ENCODE results near the gene NDST1.

DNA sequence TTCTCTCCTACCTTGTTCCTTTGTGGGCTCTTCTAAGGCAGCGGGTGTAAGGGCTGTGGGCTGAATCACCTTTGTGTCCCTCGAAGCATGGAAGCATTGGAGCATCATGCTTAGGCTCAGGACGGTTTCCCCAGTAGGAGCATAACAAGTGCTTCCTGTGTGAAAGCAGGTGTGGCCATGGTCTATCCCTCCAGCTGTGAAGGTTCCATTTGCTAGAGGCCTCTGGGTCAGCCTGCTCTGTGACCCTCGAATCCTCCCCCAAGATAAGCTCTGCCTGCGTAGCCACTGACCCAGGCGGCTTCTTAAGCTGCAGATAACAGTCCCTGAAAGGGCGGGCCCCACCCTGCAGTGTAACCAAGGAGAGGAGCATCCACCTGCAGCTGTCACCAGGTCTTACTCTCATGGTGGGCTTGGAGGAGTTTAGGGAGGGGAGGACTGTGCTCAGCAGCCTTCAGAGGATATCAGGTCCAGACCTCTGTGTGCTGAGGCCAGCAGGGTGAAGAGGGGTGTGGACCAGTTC is 8.4 kb upstream of the NDST1 start:
- no peak for TF ChIP-seq POLR2A (IDR thresholded peaks at IDR 0.05)
- TF ChIP-seq, protein P1, sequence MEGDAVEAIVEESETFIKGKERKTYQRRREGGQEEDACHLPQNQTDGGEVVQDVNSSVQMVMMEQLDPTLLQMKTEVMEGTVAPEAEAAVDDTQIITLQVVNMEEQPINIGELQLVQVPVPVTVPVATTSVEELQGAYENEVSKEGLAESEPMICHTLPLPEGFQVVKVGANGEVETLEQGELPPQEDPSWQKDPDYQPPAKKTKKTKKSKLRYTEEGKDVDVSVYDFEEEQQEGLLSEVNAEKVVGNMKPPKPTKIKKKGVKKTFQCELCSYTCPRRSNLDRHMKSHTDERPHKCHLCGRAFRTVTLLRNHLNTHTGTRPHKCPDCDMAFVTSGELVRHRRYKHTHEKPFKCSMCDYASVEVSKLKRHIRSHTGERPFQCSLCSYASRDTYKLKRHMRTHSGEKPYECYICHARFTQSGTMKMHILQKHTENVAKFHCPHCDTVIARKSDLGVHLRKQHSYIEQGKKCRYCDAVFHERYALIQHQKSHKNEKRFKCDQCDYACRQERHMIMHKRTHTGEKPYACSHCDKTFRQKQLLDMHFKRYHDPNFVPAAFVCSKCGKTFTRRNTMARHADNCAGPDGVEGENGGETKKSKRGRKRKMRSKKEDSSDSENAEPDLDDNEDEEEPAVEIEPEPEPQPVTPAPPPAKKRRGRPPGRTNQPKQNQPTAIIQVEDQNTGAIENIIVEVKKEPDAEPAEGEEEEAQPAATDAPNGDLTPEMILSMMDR (IDR thresholded peaks at IDR 0.05 in 8 of 11, conservative IDR thresholded peaks at IDR 0.05 in 3 of 11) = no peak
- TF ChIP-seq POLR2AphosphoS5 (IDR thresholded peaks at IDR 0.05) = no peak

Data from spleen (tissue), 7 donors.